HG03378 (cell line): Measurements from ENCODE around the gene CHMP1B.

Experiments used
- ATAC-seq: cut with Tn5 transposase; IDR thresholded peaks from one replicate; pipeline ENCODE4 v1.9.1; 2021; ENCODE audit warnings: mild to moderate bottlenecking, moderate library complexity; ENCODE audit not compliant: unreplicated experiment

Gene CHMP1B

GRCh38 chr18:11851146-11851805 lies at the start of gene CHMP1B:
Gene CHMP1B, plus strand, starts transcription at chr18:11851413. Its CDS starts 99 bp downstream, at chr18:11851512.
- ATAC-seq = peak; percentile 85

- no peak for ATAC-seq
These were observed 49.6 kb upstream of the CHMP1B start for GRCh38 chr18:11801573-11801972.

- no peak for ATAC-seq
These were observed 49.1 kb upstream of the CHMP1B start for GRCh38 chr18:11802158-11802557.

- no peak for ATAC-seq
These were observed 48.6 kb upstream of the CHMP1B start for GRCh38 chr18:11802586-11802985.

- ATAC-seq = no peak
These were observed 44.0 kb upstream of the CHMP1B start for GRCh38 chr18:11807233-11807632.

GRCh38 chr18:11808001-11808855 lies 43.0 kb upstream of the CHMP1B start:
- ATAC-seq = no peak

GRCh38 chr18:11809895-11810294 lies 41.3 kb upstream of the CHMP1B start:
- no peak for ATAC-seq

GRCh38 chr18:11810379-11810778 lies 40.8 kb upstream of the CHMP1B start:
- no peak for ATAC-seq

- ATAC-seq = no peak
These were observed 40.2 kb upstream of the CHMP1B start for GRCh38 chr18:11811009-11811408.

GRCh38 chr18:11817229-11817628 lies 34.0 kb upstream of the CHMP1B start:
- no peak for ATAC-seq

GRCh38 chr18:11818486-11819203 lies 32.6 kb upstream of the CHMP1B start:
- no peak for ATAC-seq

GRCh38 chr18:11819938-11820337 lies 31.3 kb upstream of the CHMP1B start:
- no peak for ATAC-seq

GRCh38 chr18:11820697-11821096 lies 30.5 kb upstream of the CHMP1B start:
- ATAC-seq = no peak

- no peak for ATAC-seq
These were observed 30.0 kb upstream of the CHMP1B start for GRCh38 chr18:11821208-11821607.

- ATAC-seq = no peak
These were observed 29.5 kb upstream of the CHMP1B start for GRCh38 chr18:11821643-11822237.

GRCh38 chr18:11823545-11823944 lies 27.7 kb upstream of the CHMP1B start:
- no peak for ATAC-seq

GRCh38 chr18:11826836-11827235 lies 24.4 kb upstream of the CHMP1B start:
- ATAC-seq = no peak

- ATAC-seq = no peak
These were observed 22.3 kb upstream of the CHMP1B start for GRCh38 chr18:11828786-11829432.

GRCh38 chr18:11830585-11830984 lies 20.6 kb upstream of the CHMP1B start:
- ATAC-seq = no peak

- no peak for ATAC-seq
These were observed 19.3 kb upstream of the CHMP1B start for GRCh38 chr18:11831921-11832320.

GRCh38 chr18:11834772-11835171 lies 16.4 kb upstream of the CHMP1B start:
- no peak for ATAC-seq
